ENCODE data around the gene ZRANB3.
A peak's percentile ranks its signal among the peaks of the same experiment; 100 is the strongest.

The ZRANB3 gene

GRCh38 chr2:135271006-135271405 lies 260.0 kb downstream of the ZRANB3 start:
- no peak for TF ChIP-seq CTCF (IDR thresholded peaks at IDR 0.05; ENCODE audit: insufficient read depth, missing control alignments)
- no peak for FAIRE-seq
- no peak for DNase-seq (ENCODE audit: insufficient read length, low spot score)

- DNase-seq (ENCODE audit: insufficient read length, low spot score): no peak
- no peak for FAIRE-seq
- no peak for TF ChIP-seq CTCF (IDR thresholded peaks at IDR 0.05; ENCODE audit: insufficient read depth, missing control alignments)
These were observed 265.0 kb downstream of the ZRANB3 start for GRCh38 chr2:135265960-135266490.

GRCh38 chr2:135259123-135259522 lies 271.9 kb downstream of the ZRANB3 start:
- TF ChIP-seq CTCF (IDR thresholded peaks at IDR 0.05; ENCODE audit: insufficient read depth, missing control alignments): no peak
- FAIRE-seq (no peak), DNase-seq (ENCODE audit: insufficient read length, low spot score) (no peak)

- no peak for DNase-seq (ENCODE audit: insufficient read length, low spot score)
- FAIRE-seq: no peak
- peak; percentile 32 for TF ChIP-seq CTCF (IDR thresholded peaks at IDR 0.05; ENCODE audit: insufficient read depth, missing control alignments)
These were observed 272.8 kb downstream of the ZRANB3 start for GRCh38 chr2:135258193-135258592.

GRCh38 chr2:135257383-135258090 lies 273.5 kb downstream of the ZRANB3 start:
- DNase-seq (ENCODE audit: insufficient read length, low spot score) (no peak), FAIRE-seq (no peak)
- no peak for TF ChIP-seq CTCF (IDR thresholded peaks at IDR 0.05; ENCODE audit: insufficient read depth, missing control alignments)

- TF ChIP-seq CTCF (IDR thresholded peaks at IDR 0.05; ENCODE audit: insufficient read depth, missing control alignments): no peak
- FAIRE-seq (no peak), DNase-seq (ENCODE audit: insufficient read length, low spot score) (no peak)
These were observed 274.3 kb downstream of the ZRANB3 start for GRCh38 chr2:135256531-135257260.

GRCh38 chr2:135255208-135255607 lies 275.8 kb downstream of the ZRANB3 start:
- FAIRE-seq: no peak

More at GRCh38 chr2:135255208-135255607, 275.8 kb downstream of the ZRANB3 start:
- no peak for TF ChIP-seq CTCF (IDR thresholded peaks at IDR 0.05; ENCODE audit: insufficient read depth, missing control alignments)
- no peak for DNase-seq (ENCODE audit: insufficient read length, low spot score)

All from D721Med (cell line).